GM12875 (cell line): Measurements from ENCODE around the gene CYP4V2.

Experiments used
- H3K4me3 ChIP-seq: one replicate; pipeline ENCODE4 v1.5.1; 2011; ENCODE audit warnings: low read depth, low read length, control low read depth
- TF ChIP-seq, protein P1 (sequence below): IDR thresholded peaks from 2 replicates; pipeline ENCODE4 v1.5.1; 2011; ENCODE audit warnings: low read depth, mild to moderate bottlenecking, control low read depth, inconsistent platforms, low read length, moderate library complexity, borderline replicate concordance; ENCODE audit not compliant: insufficient read depth

The CYP4V2 gene

DNA sequence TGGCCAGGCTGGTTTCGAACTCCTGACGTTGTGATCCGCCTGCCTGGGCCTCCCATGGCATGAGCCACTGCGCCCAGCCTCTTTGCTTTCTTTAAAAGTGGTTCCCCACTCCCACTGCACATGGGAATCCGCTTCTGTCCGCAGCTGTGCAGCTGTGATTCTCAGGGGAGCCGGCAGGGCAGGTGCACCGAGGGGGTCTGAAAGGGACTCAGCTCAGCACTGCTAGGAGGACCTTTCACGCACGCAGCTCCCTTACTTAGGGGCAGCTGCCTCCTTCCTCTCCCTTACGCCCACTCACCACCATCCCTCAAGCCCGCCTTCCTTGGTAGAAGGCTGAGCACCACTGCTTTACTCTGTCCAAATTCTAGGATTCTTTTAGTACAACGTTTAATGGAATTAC is 40.4 kb upstream of the CYP4V2 start:
- TF ChIP-seq, protein P1, sequence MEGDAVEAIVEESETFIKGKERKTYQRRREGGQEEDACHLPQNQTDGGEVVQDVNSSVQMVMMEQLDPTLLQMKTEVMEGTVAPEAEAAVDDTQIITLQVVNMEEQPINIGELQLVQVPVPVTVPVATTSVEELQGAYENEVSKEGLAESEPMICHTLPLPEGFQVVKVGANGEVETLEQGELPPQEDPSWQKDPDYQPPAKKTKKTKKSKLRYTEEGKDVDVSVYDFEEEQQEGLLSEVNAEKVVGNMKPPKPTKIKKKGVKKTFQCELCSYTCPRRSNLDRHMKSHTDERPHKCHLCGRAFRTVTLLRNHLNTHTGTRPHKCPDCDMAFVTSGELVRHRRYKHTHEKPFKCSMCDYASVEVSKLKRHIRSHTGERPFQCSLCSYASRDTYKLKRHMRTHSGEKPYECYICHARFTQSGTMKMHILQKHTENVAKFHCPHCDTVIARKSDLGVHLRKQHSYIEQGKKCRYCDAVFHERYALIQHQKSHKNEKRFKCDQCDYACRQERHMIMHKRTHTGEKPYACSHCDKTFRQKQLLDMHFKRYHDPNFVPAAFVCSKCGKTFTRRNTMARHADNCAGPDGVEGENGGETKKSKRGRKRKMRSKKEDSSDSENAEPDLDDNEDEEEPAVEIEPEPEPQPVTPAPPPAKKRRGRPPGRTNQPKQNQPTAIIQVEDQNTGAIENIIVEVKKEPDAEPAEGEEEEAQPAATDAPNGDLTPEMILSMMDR, result no peak

DNA sequence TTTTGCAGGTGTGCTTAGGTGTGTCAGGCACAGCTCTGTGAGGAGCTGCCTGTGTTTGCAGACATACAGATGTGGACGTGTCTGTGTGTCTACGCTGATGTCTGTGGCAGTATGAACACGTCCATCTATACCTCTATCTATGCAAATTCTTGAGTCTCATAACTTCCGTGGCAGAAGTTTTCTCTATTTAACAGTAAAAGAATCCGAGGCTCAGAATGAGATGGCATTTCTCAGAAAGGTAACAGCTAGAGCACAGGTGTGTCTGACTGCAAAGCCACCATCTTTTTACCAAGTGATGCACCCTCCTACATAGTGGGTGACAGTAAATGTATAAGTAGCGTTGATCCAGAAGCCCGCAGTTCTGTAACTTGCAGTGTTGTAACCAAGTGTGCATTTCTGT is 39.9 kb upstream of the CYP4V2 start:
- TF ChIP-seq, protein P1, result no peak
- no peak overlapping the region for H3K4me3 ChIP-seq

More for the DNA sequence above, 40.4 kb upstream of the CYP4V2 start:
- H3K4me3 ChIP-seq, result no peak overlapping the region

DNA sequence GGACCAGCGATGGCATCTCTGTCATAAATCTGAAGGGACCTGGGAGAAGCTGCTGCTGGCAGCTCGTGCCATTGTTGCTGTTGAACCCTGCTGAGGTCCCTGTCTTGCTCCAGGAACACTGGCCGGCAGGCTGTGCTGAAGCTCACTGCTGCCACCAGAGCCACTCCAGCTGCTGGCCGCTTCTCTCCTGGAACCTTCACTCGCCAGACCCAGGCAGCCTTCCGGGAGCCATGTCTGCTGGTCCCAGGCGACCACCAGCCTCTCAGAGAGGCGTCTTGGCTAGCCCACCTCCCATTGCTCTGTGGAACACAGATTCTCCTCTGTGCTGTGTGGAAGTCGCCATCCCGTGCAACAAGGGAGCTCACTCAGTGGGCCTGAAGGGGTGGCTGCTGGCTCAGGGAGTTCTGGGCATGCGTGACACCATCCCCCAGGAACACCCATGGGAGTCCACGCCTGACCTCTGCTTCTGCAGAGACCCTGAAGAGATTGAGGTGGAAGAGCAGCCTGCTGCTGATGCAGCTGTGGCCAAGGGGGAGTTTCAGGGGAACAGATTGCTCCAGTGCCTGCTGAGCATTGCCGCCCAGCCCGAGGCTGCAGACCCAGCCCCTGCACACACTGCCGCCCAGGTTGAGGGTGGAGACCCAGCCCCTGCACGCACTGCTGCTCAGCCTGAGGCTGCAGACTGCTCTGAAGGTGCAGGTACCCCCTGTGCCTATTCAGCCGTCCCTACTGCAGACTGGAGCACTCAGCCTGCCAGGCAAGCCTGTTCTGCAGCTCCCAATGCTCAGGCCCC is 33.1 kb upstream of the CYP4V2 start:
- H3K4me3 ChIP-seq, result no peak overlapping the region
- TF ChIP-seq, protein P1, result no peak

DNA sequence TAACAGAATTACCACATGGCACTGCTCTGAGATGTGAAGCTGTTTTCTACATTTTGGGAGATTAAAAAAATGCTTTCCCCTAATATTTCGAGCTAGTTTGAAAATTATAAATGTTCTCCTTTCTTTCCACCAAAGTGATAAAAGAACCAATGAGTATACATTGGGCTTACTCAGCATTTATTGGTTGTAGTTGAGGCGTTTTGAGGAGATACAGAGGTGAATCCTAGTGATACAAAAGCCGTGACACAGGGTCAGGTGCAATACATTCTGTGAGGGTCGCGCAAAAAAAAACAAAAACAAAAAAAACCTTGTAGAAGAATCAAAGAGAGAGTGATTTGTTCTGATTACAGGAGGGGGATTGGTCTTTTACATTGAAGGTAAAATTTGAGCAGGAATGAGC is 32.4 kb upstream of the CYP4V2 start:
- TF ChIP-seq, protein P1, result no peak
- H3K4me3 ChIP-seq, result no peak overlapping the region

DNA sequence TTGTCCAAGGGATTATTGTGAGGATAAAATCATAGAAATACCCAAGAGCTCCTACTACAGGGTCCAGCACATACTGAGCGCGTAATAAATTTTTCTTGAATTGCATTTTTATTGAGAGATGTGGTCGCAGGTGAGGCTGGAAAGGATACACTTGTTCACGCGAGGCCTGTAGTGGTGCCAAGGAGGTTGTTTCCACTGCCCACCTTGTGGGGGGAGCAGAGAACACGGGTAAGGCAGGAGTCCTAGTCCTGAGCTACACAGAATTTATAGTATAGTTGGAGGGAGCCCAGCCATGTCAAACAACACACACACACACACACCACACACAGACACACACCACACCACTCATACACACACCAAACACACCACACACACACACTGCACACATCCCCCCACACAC is 31.8 kb upstream of the CYP4V2 start:
- TF ChIP-seq, protein P1, result no peak
- no peak overlapping the region for H3K4me3 ChIP-seq

DNA sequence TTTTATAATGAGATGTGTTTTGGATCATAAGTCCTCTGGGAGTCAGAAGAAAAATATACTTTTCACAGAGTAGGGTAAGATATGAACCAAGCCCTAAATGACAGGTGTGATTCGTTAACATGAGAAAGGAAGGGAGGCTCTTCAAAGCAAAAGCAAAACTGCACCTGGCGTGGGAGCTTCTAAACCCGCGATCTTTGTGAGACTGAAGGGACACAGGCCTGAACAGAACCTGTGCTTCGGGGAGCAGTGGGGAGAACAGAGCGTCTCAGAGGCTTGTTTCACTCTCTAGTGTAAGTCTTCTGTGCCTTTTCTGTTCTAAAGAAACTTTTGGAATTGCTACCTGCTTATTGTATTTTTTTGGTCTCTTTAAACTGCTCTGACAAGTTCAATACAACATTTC is 30.2 kb upstream of the CYP4V2 start:
- TF ChIP-seq, protein P1, result no peak
- no peak overlapping the region for H3K4me3 ChIP-seq

DNA sequence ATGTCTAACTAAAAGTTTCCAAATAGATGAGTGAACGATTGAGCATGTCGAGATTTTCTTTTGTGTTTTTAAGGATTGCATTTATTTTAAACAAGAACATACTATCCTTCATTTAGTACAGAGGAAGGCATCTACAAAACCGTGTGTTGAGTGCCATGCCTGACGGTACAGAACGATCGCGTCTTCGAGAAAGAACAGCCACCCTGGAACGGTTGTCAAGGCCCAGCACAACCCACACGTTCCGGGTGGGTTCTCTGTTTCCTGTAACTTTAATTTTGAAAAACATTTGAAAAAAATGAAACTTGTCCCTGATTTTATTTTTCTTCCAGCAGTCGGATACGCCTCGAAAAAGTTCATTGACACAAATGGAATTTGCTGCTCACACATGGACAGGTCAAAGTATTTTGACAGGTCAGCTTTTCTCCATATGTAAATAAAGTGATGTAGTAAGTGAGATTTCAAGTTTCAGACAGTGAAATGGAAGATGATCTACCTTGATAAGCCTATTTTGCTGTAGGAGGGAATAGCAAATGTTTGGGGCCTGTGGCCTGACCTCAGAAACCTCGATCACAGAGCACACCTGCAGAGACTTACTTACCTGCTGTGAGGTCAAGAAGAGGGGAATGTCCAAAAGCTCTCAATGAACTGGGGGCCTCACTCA is 24.4 kb upstream of the CYP4V2 start:
- TF ChIP-seq, protein P1, result no peak

More for the DNA sequence above, 24.4 kb upstream of the CYP4V2 start:
- no peak overlapping the region for H3K4me3 ChIP-seq
